Omental fat pad (tissue), 4 donors: Measurements from ENCODE around the gene CEMIP. TPM values are rescaled to one million over a fixed set of nuclear protein-coding genes. Genes with fewer than 3 reads are reported as not detected.

Source experiments
- ATAC-seq: fragments of 150-250 bp; one replicate; pipeline ENCODE4 v1.9.1; 2016; ENCODE audit warnings: mild to moderate bottlenecking, moderate library complexity; ENCODE audit not compliant: low FRiP score
- DNase-seq: peaks from one replicate; pipeline ENCODE4 v3.0.0-alpha.2; 2019; ENCODE audit warnings: low spot score
- total RNA-seq, 4 donors: library from RNA; depleted of rRNA; stranded (reverse); fragments of >200 nt; gene quantifications; one replicate each; pipeline ENCODE4 v1.1.0, GENCODE V29; 2016
- TF ChIP-seq, protein P1 (sequence below), 3 donors: fragments of 450-650 bp; IDR thresholded peaks; one replicate each; pipeline ENCODE4 v1.5.1; 2016 to 2017; ENCODE audit warnings: antibody characterized with exemption in 3 of 3, mild to moderate bottlenecking in 3 of 3, moderate library complexity in 2 of 3

Gene CEMIP
- total RNA-seq, 4 donors from 2014 or later = 0.19 to 9.5 (median 1.2) TPM; not detected in 1

DNA sequence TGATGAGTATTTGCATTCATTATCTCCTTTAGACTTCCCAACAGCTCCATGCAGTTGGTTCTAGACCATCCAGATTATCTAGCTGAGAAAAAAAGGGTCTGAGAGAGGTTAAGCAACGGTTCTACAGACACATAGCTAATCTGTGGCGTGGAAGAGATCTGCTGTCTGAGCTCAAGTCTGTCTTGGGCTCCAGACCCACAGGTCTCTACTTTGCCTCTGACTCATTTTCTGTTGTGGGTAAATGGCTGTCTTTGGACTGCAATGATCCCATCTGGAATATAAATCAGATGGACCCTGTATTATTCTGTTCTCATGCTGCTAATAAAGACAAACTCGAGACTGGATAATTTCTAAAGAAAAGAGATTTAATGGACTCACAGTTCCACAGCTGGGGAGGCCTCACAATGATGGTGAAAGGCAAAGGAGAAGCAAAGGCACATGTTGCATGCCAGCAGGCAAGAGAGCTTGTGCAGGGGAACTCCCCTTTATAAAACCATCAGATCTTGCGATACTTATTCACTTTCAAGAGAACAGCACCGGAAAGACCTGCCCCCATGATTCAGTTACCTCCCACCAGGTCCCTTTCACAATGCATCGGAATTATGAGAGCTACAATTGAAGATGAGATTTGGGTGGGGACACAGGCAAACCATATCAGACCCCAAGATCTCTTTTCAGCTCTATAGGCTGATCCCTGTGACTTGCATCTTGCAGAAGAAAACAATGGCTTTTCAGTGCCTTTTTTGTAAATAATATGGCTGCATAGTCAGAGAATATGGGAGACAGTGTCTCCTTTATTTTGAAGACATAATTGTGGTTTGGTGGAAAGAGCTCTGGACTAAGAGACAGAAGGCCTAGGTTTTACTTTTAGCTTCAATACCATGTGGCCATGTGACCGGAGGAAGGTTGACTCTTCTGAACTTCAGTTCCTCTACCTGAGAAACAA lies 24.7 kb downstream of the CEMIP start:
- TF ChIP-seq, protein P1, sequence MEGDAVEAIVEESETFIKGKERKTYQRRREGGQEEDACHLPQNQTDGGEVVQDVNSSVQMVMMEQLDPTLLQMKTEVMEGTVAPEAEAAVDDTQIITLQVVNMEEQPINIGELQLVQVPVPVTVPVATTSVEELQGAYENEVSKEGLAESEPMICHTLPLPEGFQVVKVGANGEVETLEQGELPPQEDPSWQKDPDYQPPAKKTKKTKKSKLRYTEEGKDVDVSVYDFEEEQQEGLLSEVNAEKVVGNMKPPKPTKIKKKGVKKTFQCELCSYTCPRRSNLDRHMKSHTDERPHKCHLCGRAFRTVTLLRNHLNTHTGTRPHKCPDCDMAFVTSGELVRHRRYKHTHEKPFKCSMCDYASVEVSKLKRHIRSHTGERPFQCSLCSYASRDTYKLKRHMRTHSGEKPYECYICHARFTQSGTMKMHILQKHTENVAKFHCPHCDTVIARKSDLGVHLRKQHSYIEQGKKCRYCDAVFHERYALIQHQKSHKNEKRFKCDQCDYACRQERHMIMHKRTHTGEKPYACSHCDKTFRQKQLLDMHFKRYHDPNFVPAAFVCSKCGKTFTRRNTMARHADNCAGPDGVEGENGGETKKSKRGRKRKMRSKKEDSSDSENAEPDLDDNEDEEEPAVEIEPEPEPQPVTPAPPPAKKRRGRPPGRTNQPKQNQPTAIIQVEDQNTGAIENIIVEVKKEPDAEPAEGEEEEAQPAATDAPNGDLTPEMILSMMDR (IDR thresholded peaks at IDR 0.05) = no peak
- ATAC-seq (no peak), DNase-seq (no peak)

DNA sequence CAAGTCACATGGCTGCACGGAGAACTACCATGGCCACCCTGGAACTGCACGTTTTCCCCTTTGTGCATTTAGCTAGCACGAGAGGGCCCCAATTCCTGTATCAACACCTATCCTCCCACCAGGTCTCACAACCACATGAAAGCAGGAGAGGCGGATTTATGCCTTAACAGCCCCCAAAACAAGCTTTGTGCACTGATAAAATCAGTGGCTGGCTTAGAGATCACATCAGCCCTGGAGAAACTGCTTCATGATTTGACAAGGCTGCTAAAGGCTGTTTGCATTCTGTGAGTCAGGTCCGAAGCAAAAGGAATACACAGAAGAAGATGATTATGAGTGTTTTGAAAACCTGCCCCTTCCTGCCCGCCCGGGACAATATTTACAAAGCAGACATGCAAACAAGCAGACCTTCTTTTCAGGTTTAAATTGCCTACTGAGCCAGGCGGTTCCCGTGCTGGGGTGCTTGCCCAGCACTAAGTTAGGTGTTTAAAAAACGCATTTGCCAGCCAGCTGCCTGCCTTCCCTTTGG lies 25.9 kb downstream of the CEMIP start:
- TF ChIP-seq, protein P1 (IDR thresholded peaks at IDR 0.05) = no peak
- no peak for DNase-seq
- ATAC-seq = no peak

DNA sequence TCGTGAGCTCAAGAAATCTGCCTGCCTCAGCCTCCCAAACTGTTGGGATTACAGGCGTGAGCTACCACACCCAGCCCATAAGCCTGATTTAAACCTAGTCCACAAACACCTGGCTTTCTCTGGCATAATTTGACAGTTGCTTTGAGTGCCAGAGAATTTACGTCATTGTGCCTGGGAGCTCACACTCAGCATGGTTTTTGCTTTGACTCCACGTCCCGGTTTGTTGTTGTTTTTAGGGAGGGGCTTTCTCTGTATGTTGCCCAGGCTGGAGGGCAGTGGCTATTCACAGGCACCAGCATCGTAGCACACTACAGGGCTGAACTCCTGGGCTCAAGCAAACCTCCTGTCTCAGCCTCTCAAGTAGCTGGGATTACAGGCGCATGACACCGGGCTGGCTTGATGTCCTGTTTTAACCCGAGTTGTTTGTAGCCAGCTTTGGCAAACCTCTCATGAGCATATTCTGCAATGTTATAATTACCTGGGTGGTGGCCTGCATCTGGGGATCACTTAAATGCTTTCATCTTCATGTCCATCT lies 32.7 kb downstream of the CEMIP start:
- DNase-seq (no peak), ATAC-seq (no peak)
- TF ChIP-seq, protein P1 (IDR thresholded peaks at IDR 0.05) = no peak

DNA sequence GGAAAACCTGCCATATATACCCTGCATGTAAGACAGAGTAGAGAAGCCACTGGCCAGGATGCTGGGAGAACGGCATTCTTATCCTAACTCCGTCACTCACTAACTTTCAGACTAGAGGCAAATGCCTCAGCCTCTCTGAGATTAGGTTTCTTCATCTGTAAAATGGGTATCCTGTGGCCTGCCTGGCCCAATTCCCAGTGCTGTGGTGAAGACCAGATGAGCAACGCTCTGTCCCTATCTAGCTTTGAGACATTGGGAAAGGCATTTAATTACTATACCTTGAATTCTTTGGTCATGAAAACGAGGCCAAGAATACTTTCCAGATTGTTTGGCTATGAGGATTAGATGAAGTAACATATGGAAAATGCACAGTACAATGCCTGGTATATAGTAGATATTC lies 35.9 kb downstream of the CEMIP start:
- no peak for ATAC-seq
- TF ChIP-seq, protein P1 (IDR thresholded peaks at IDR 0.05) = no peak
- DNase-seq = no peak

DNA sequence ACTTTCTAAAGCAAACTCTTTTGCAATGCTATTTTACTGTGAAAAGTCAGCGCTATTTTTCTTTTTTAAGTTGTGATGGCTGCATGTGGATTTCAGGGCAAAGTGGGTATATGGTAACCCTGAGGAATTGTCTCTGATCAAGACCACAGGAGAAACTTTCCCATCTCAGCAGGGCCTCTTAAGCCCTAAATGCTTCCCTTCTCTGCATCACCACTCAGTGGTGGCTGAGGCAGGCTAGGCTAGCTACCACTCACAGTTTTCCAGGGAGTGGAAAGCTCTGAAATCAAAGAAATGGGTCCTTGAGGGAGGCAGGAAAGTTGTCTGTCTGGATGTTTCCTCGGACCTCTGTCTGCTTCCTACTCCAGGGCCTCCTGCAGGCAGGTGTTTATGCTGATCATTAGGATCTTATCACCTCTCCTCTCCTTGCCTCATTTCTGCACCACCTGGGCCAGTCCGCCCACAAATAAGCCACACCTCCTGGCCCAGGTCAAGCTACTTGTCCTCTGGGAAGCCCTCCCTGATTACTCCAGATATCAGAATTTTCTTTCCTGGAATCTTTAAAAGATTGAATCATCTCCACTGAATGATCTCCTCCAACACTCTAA lies 37.0 kb downstream of the CEMIP start:
- TF ChIP-seq, protein P1 (IDR thresholded peaks at IDR 0.05) = no peak
- ATAC-seq (no peak), DNase-seq (no peak)

DNA sequence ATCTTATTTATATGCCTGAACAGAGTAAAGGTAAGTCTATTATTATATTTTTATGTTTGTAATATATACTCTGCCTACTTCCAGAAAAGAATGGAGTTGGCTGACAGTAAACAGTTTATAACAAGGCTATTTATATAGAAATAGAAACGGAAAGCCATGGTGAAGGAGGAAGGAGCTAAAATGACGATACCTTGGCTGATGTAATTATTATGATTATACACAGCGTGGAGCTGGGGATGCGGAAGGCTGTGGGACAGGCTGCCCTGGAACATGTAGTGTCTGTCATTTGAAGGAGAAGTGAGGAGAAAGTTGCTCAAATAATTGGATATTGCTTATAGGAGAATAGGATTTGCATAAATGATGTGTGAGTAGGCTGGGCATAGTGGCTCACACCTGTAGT lies 37.8 kb downstream of the CEMIP start:
- ATAC-seq = no peak

More for the DNA sequence above, 37.8 kb downstream of the CEMIP start:
- DNase-seq = no peak
- TF ChIP-seq, protein P1 (IDR thresholded peaks at IDR 0.05) = no peak
